Spleen (tissue), 7 donors: ENCODE results near the gene GTF2H4.

Experiments used
- CTCF ChIP-seq, 11 experiments: fragments of 200-600 bp in 7 of 11; fragments of 450-650 bp in 4 of 11; sonication (generic) in 4 of 11; IDR thresholded peaks in 8 of 11; conservative IDR thresholded peaks in 3 of 11; 1 replicate in 7 of 11; 2 replicates in 4 of 11; pipeline versions ENCODE4 v1.4.0 to v1.8.0; 2016 to 2021; ENCODE audit warnings: antibody characterized with exemption in 11 of 11, inconsistent platforms in 4 of 11, mild to moderate bottlenecking in 1 of 11
- POLR2AphosphoS5 ChIP-seq, 3 donors: sonication (generic); formaldehyde crosslinking; IDR thresholded peaks; one replicate each; pipeline ENCODE4 v1.5.1; 2017; ENCODE audit warnings: antibody characterized with exemption in 3 of 3
- donor health status: DM: no; HTN: no; CAD: no; lungs with moderate emphysema.
- donor health status: DM: no; HTN: no; CAD: no.
- donor health status: DM: no; HTN: no; CAD: no.

GRCh38 chr6:30873137-30873640, 34.8 kb upstream of the GTF2H4 start:
- no peak for TF ChIP-seq POLR2AphosphoS5 (IDR thresholded peaks at IDR 0.05)
- TF ChIP-seq CTCF (IDR thresholded peaks at IDR 0.05 in 8 of 11, conservative IDR thresholded peaks at IDR 0.05 in 3 of 11): no peak
